Body of pancreas (tissue), 4 donors: ENCODE data around the gene SPIN4.

Experiments
- POLR2A ChIP-seq, 3 donors: fragments of 450-650 bp; IDR thresholded peaks; one replicate each; pipeline ENCODE4 v1.6.1; 2016; ENCODE audit warnings: antibody characterized with exemption in 3 of 3, mild to moderate bottlenecking in 2 of 3
- TF ChIP-seq, protein P1 (sequence below), 7 experiments: fragments of 450-650 bp in 4 of 7; fragments of 200-600 bp in 3 of 7; sonication (generic) in 3 of 7; IDR thresholded peaks; one replicate each; pipeline ENCODE4 v1.5.1; 2016 to 2019; ENCODE audit warnings: antibody characterized with exemption in 7 of 7

DNA sequence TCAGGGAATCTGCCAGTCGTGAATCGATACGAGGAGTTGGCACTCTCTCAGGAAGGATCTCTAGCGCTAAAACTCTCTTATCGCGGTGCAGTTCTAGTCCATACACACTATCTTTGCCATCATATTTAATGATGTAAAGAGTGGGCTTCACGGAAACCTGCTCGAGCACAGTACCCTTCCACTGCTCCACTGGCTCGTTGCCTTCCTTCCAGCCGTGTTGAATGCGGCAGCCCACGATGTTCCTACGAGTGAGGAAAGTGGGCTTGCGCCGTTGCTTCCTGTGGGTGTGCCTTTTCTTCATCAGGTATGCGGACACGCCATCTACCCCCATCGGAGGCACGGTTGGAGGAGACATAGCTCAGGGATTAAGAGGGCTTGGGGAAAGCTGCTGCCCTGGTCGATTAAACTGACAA lies 661 bp downstream of the SPIN4 start:
- TF ChIP-seq, protein P1, sequence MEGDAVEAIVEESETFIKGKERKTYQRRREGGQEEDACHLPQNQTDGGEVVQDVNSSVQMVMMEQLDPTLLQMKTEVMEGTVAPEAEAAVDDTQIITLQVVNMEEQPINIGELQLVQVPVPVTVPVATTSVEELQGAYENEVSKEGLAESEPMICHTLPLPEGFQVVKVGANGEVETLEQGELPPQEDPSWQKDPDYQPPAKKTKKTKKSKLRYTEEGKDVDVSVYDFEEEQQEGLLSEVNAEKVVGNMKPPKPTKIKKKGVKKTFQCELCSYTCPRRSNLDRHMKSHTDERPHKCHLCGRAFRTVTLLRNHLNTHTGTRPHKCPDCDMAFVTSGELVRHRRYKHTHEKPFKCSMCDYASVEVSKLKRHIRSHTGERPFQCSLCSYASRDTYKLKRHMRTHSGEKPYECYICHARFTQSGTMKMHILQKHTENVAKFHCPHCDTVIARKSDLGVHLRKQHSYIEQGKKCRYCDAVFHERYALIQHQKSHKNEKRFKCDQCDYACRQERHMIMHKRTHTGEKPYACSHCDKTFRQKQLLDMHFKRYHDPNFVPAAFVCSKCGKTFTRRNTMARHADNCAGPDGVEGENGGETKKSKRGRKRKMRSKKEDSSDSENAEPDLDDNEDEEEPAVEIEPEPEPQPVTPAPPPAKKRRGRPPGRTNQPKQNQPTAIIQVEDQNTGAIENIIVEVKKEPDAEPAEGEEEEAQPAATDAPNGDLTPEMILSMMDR (IDR thresholded peaks at IDR 0.05) = no peak
- TF ChIP-seq POLR2A (IDR thresholded peaks at IDR 0.05) = no peak
